GM10266 (cell line): ENCODE measurements around the gene CLMP.

Experiments
- DNase-seq: peaks from one replicate; pipeline ENCODE4 v3.0.0; 2012; ENCODE audit errors: extremely low spot score
- TF ChIP-seq, protein P1 (sequence below): IDR thresholded peaks from 2 replicates; pipeline ENCODE4 v1.5.1; 2012; ENCODE audit warnings: mild to moderate bottlenecking, low read depth; ENCODE audit not compliant: control insufficient read depth, insufficient read depth; ENCODE audit errors: missing control alignments

The CLMP gene

DNA sequence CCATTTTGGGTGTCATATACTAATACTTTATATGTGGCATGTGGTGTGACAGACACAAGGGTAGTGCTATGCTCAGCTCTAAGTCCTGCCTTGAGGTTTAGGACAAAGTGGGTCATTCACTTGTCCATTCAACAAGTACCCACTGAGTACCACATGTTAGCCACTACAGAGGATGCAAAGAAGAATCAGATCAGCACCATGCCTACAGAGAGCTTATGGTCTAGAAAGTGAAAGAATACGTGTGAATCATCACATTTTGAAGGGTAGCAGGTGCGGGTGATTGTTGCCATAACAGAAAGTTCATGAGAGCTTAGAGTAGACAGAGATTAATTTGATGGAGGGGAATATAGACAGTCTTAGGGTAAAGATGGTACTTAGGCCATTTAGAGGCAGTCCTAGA lies 18.3 kb downstream of the CLMP start:
- no peak for DNase-seq
- TF ChIP-seq, protein P1, sequence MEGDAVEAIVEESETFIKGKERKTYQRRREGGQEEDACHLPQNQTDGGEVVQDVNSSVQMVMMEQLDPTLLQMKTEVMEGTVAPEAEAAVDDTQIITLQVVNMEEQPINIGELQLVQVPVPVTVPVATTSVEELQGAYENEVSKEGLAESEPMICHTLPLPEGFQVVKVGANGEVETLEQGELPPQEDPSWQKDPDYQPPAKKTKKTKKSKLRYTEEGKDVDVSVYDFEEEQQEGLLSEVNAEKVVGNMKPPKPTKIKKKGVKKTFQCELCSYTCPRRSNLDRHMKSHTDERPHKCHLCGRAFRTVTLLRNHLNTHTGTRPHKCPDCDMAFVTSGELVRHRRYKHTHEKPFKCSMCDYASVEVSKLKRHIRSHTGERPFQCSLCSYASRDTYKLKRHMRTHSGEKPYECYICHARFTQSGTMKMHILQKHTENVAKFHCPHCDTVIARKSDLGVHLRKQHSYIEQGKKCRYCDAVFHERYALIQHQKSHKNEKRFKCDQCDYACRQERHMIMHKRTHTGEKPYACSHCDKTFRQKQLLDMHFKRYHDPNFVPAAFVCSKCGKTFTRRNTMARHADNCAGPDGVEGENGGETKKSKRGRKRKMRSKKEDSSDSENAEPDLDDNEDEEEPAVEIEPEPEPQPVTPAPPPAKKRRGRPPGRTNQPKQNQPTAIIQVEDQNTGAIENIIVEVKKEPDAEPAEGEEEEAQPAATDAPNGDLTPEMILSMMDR = no peak

DNA sequence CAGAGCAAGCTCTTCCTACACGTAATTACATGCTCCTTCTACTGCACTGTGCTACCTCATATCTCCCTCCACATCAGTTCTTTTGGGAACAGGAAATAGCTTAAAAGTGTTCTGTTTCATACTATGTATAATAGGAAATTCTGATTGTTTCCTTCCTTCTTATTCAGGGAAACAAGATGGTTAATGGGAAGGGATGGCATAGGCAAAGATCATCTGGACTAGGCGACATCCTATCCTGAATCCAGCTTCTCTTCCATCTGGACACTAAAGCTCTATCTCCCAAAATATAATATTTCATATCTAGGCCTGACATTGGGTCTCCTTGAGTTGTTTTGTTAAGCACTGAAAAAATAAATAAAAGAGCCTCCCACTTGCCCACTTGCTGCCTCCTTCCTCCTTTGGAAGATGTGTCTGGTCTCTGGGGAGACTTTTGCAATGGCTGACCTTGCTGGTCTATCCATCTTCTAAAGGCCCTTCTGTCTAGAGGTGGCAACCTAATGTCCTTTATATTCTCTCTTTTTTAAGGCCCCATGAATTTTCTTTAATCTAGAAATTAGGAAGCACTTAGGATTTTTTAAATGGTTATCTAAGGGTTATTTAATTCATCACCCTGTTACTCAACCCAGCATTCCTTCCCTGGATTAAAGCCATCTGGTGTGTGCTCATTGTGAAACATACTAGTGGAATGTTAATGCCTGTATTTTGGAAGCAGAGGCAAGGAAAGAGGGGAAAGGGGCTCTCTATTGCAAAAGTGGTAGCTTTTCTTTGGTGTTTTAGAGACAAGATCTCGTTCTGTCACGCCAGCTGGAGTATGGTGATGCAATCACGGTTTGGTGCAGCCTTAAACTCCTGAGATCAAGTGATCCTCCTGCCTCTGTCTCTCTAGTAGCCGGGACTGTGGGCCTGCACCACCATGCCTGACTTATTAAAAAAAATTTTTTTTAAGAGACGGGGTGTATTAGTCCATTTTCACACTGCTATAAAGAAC lies 20.6 kb downstream of the CLMP start:
- TF ChIP-seq, protein P1 = no peak
- DNase-seq = no peak

DNA sequence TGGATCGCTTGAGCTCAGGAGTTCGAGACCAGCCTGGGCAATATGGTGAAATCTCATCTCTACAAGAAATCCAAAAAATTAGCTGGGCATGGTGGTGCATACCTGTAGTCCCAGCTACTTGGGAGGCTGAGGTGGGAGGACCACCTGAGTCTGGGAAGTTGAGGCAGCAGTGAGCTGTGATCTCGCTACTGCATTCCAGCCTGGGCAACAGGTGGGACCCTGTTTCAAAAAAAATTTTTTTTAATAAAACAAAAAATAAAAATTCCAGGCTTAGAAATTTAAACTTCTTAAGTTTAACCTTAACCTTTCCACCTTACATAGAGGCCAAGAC lies 21.2 kb downstream of the CLMP start:
- TF ChIP-seq, protein P1 = no peak
- no peak for DNase-seq

DNA sequence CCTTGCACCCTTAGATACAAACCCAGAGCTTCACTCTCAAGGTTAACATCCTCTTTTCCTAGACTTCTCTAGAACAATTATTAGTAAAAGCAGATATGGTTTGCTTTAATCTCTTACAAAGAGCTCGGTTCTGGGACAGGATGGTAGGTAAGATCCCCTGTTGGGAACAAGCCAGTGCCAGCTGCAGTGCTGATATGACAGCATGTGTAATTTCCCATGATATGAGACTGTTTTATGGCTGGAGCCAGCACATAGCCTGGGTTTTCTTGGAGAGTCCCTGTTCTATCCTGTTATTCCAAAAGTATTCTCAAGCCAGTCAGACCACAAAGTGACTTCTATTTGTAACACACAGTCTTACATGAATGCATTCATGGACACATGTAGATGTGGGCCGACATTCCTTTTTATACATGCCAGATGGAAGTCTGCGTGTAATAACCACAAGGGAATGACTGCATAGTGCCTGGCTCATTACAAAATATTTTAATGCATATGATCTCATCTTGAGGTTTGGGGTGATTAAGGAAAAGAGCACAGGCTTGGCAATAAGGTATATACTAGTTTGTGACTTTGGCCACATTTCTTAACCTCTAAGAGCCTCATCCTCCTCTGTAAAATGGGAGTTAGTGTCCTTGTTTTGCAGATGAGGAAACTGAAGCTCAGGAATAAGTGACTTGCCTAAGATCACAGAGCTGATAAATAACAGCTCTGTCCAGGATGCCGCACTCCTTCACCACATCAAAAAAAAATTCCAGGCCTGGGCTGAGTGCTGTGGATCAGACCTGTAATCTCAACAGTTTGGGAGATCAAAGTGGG lies 21.8 kb downstream of the CLMP start:
- no peak for DNase-seq
- TF ChIP-seq, protein P1 = no peak

DNA sequence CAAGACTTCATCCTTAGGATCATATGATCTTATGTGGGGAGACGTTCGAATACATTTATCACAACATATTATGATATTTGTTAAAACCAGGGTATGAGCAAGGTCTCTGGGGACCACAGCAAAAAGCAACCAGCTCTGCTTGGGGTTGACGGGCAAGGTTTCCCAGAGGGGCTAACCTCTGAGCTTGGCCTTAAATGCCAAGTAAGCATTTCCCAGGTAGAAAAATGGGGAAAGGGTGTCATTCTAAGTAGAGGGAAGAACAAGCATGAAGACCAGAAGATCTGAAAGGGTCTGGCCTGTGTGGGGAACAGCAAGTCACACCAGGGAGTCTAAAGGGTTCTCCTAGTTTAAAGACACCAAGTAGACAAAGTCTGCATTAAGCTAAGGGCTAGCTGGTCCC lies 24.1 kb downstream of the CLMP start:
- no peak for DNase-seq
- TF ChIP-seq, protein P1 = no peak

DNA sequence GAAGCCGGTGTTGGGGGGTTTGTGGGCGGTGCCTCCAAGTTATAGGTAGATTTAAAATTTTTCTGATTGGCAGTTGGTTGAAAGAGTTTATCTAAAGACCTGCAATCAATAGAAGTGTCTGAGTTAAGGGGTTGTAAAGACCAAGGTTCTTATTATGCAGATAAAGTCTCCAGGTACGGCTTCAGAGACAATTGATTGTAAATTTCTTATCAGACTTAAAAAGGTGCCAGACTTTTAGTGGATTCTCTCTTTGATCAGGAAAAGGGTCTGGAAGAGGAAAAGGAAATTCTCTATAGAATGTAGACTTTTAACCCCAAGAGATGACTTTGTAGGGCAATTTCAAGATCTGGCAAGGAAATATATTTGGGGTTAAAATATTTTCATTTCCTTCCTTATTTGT lies 25.2 kb downstream of the CLMP start:
- DNase-seq = no peak
- TF ChIP-seq, protein P1 = no peak

DNA sequence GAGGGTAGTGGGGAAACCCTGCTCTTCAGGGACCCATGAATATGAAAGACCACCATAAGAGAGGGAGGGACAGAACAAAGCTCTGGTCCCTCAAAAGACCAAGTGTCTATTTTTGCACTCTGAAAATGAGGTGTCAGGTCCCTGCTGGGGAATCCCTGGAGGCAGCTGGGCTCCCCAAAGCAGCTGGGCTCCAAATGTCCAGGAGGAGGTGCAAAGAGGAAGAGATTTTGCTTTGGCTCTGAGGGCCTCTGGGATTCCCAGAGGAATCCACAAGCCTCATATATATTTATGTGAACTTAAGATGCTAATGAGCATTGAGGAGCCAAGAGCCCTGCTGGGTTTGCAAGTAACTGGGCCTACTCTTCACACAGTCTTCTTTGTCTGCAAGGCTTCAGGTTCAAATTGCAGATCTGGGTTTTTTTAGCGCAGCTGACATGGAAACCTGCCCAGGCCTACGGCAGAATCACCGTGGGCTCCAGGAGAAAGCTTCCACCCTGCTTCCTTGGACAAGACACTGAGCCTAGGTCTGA lies 26.0 kb downstream of the CLMP start:
- TF ChIP-seq, protein P1 = no peak

More for the DNA sequence above, 26.0 kb downstream of the CLMP start:
- DNase-seq = no peak
